Ovary (tissue), 9 donors: ENCODE data around the gene HOMER2. TPM values are rescaled to one million over a fixed set of nuclear protein-coding genes. Genes with fewer than 3 reads are reported as not detected.

Experiments
- DNase-seq, 5 donors: peaks; one replicate each; pipeline ENCODE4 v3.0.0-alpha.2; 2019 to 2020
- H3K27ac ChIP-seq, 2 donors: fragments of 200-600 bp; one replicate each; pipeline versions ENCODE4 v1.5.1 to v1.8.0; 2019 to 2022
- H3K27me3 ChIP-seq: fragments of 200-600 bp; one replicate; pipeline ENCODE4 v1.8.0; 2022
- H3K36me3 ChIP-seq: fragments of 200-600 bp; sonication (generic); one replicate; pipeline ENCODE4 v1.5.1; 2019
- H3K4me1 ChIP-seq: one replicate; pipeline ENCODE4 v1.8.1; 2013; ENCODE audit warnings: mild to moderate bottlenecking, moderate library complexity; ENCODE audit not compliant: insufficient read depth
- H3K4me3 ChIP-seq: fragments of 200-600 bp; sonication (generic); one replicate; pipeline ENCODE4 v1.5.1; 2017
- H3K9me3 ChIP-seq, 2 donors: fragments of 200-600 bp in 1 of 2; sonication (generic) in 1 of 2; one replicate each; pipeline versions ENCODE4 v1.5.1 to v1.8.1; 2013 to 2019; ENCODE audit warnings: mild to moderate bottlenecking in 1 of 2, moderate library complexity in 1 of 2
- EP300 ChIP-seq: sonication (generic); formaldehyde crosslinking; IDR thresholded peaks from one replicate; pipeline ENCODE4 v1.6.1; 2017; ENCODE audit warnings: antibody characterized with exemption
- POLR2A ChIP-seq: fragments of 450-650 bp; IDR thresholded peaks from one replicate; pipeline ENCODE4 v1.6.1; 2017; ENCODE audit warnings: antibody characterized with exemption, mild to moderate bottlenecking, moderate library complexity
- WGBS, 3 donors: extraction: QIAGEN DNeasy Blood & Tissue Kit in 1 of 3; methylation state at CpG; one replicate each; pipeline versions ENCODE4 v1.1.5 to v1.1.7; 2013 to 2017; 5-methylcytosine and 5-hydroxymethylcytosine counted together
- intact Hi-C, 4 donors: fragments of 100-400 bp; cut with DNase I; formaldehyde crosslinking; loops; one replicate each; pipeline versions ENCODE4 v1.11.0 to v1.15.1; 2022 to 2023
- polyA plus RNA-seq, 2 donors: library from polyadenylated mRNA; stranded (reverse); fragments of 200-250 nt in 1 of 2; fragments of 350-450 nt in 1 of 2; fragmentation: Illumina TruSeq in 1 of 2; extraction: RNeasy Lipid Tissue Mini Kit (QIAGEN cat#74804) in 1 of 2; gene quantifications; one replicate each; pipeline ENCODE4 v1.2.3, GENCODE V29; 2013 to 2014
- total RNA-seq, 7 donors: library from RNA; depleted of rRNA in 2 of 7; stranded (reverse); fragments of >200 nt in 2 of 7; fragmentation: NEBNext Ultra II Directional in 3 of 7; extraction: Animal tissue kit (Norgen Biotek cat#: 25700) in 3 of 7; gene quantifications; one replicate each; pipeline versions ENCODE4 v1.1.0 to v1.2.4, GENCODE V29; 2016 to 2023
- TF ChIP-seq, protein P1 (sequence below), 3 donors: fragments of 450-650 bp in 2 of 3; fragments of 200-600 bp in 1 of 3; IDR thresholded peaks; one replicate each; pipeline versions ENCODE4 v1.5.1 to v1.8.0; 2016 to 2022; ENCODE audit warnings: antibody characterized with exemption in 3 of 3, mild to moderate bottlenecking in 1 of 3
- donor health status: DM: no; HTN: no; CAD: no; lungs with moderate emphysema.
- donor health status: DM: no; HTN: no; CAD: no.
- donor health status: Bipolar disorder and iron deficiency.
- donor health status: DM: yes; HTN: yes; CAD: no.
- donor health status: DM: no; HTN: no; CAD: no.
- donor health status: DM: yes; HTN: yes; CAD: no.

The HOMER2 gene
- total and polyA plus RNA-seq, 9 donors: 3.0 to 60.8 (median 11.0) TPM

DNA sequence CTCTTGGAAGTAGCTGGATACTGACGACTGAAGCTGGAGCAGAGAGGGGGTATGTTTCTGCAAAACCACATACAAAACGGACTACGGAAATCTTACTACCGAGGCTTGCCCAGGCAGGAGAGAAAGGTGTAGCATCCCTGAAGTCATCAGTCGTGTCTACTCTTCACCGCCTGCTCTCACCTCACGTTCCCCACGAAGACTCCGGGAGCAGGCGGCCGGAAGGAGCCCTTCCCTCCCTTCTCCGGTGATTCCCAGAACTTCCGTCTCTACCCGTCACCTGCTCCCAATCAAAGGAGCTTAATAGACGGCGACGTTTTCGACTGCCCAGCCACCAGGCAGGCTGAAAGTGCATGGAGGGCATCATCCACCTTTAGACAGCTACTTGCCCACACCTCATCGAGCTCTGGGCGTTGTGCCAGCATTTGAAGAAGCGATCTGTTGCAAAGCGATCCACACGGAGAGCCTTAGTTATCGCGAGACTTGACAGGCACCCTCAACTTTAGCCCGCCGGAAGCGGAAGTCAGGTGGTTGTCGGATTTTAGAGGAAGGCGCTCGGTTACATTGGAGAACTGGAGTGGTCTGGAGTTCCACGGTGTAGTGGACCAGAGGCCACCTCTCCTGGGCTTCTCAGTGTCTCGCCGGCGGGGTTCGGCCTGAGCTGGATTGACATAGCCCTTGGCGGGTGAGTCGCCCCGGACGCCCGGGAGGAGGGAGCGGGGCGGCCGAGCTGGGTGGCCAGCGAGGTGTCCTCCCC, 33.3 kb upstream of the HOMER2 start, which contains the start of gene RAMAC:
TSS of gene RAMAC (plus strand) at position 523 of the 754 bp plus-strand sequence. CDS start 2,809 bp downstream, outside the sequence.
- Histone ChIP-seq H3K9me3 (no peaks in the 10 kb centered on the region), H3K4me3 (peak within 1 kb of the TSS; percentile 87), H3K27ac (peak within 1 kb of the TSS in 1 of 2 donors; percentile 23), H3K4me1 (peaks cover 7% of the 10 kb centered on the region), H3K27me3 (no peaks in the 10 kb centered on the region), H3K36me3 (no peaks in the 10 kb centered on the region)
- TF ChIP-seq EP300 (no peak), POLR2A (peak; percentile 40)
- TF ChIP-seq, protein P1, sequence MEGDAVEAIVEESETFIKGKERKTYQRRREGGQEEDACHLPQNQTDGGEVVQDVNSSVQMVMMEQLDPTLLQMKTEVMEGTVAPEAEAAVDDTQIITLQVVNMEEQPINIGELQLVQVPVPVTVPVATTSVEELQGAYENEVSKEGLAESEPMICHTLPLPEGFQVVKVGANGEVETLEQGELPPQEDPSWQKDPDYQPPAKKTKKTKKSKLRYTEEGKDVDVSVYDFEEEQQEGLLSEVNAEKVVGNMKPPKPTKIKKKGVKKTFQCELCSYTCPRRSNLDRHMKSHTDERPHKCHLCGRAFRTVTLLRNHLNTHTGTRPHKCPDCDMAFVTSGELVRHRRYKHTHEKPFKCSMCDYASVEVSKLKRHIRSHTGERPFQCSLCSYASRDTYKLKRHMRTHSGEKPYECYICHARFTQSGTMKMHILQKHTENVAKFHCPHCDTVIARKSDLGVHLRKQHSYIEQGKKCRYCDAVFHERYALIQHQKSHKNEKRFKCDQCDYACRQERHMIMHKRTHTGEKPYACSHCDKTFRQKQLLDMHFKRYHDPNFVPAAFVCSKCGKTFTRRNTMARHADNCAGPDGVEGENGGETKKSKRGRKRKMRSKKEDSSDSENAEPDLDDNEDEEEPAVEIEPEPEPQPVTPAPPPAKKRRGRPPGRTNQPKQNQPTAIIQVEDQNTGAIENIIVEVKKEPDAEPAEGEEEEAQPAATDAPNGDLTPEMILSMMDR (IDR thresholded peaks at IDR 0.05): peak in 1 of 3 donors; percentile 2
- 1% methylated on average over 36 to 45 of the region's 45 CpGs for WGBS, 3 donors
- peak; percentile 89 to 92 (median 91) for DNase-seq
- intact Hi-C loops: loop anchor here in 1 of 4 donors (10.0 kb wide), 1 partner anchor 441 kb away; the partner anchor contains the start of gene RPS17

DNA sequence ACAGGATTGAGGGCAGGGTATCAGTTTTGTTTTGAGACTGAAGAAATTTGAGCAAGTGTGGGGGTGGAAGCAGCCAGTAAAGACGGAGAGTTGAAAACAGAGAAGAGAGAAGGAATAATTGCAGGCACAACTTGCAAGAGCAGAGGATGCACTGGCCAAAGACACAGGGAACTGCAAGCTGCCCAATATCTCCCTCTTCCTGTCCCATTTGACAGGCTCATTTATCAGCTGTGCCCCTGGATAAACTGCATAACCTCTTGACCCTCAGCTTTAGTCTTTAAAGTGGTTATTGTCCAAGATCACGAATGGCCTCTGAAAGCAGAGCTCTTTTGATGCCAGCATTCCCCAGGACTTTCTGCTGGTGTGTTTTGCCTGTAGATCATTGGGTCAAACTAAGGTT, 28.5 kb upstream of the HOMER2 start:
- H3K9me3 ChIP-seq: no peaks in the 10 kb centered on the region
- H3K4me3 ChIP-seq: no peak overlapping the region
- WGBS, 3 donors: 38 to 56% (median 40%) methylated on average over 2 of the region's 2 CpGs
- no peak overlapping the region for H3K27ac ChIP-seq
- H3K4me1 ChIP-seq: peaks cover 4% of the 10 kb centered on the region
- no peak for DNase-seq
- intact Hi-C loops: loop anchor here in 1 of 4 donors (10.0 kb wide), 1 partner anchor 436 kb away; the partner anchor contains the start of gene RPS17
- TF ChIP-seq, protein P1 (IDR thresholded peaks at IDR 0.05): no peak
- TF ChIP-seq POLR2A: no peak
- TF ChIP-seq EP300: no peak
- no peaks in the 10 kb centered on the region for H3K27me3 ChIP-seq
- no peaks in the 10 kb centered on the region for H3K36me3 ChIP-seq

DNA sequence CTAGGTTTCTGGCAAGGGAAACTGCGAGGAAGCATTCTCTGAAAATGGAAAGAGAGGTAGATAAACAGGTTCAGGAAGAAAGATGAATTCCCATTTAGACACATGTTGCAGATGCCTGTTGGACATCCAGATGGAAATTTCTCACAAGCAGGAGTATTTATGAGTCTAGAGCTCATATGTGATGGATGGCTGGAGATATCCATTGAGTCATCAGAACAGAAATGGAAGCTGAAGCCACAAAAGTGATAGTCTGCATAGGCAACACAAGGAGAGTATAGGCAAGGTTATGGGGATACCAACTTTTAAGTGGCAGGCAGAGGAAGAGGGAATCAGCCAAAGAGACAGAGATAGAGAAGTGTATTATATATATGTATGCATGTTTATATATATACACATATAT, 27.2 kb upstream of the HOMER2 start:
- intact Hi-C loops: loop anchor here in 2 of 4 donors (10.0 kb wide), 3 partner anchors 65 to 435 kb away; partner anchors contain the start of gene RPS17 (in 1 of the 2)
- no peaks in the 10 kb centered on the region for H3K27me3 ChIP-seq
- no peaks in the 10 kb centered on the region for H3K4me1 ChIP-seq
- no peaks in the 10 kb centered on the region for H3K36me3 ChIP-seq
- TF ChIP-seq EP300: no peak
- TF ChIP-seq, protein P1 (IDR thresholded peaks at IDR 0.05): no peak
- no peak for TF ChIP-seq POLR2A
- H3K4me3 ChIP-seq: no peak overlapping the region
- 85 to 91% (median 89%) methylated on average over 1 of the region's 1 CpG for WGBS, 3 donors
- H3K27ac ChIP-seq: no peak overlapping the region
- DNase-seq: no peak
- H3K9me3 ChIP-seq: no peaks in the 10 kb centered on the region

DNA sequence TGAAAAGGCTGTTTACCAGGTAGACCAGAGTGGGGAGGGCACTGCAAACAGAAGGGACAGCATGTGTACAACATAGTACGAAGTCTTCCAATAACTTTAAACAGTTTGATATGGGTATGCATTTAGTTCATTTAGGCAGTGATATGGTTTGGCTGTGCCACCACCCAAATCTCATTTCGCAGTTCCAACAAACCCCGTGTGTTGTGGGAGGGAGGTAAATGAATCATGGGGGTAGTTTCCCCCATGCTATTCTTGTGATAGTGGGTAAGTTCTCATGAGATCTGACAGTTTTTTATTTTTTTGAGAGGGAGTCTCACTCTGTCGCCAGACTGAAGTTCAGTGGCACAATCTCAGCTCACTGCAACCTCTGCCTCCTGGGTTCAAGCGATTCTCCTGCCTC, 25.9 kb upstream of the HOMER2 start:
- Histone ChIP-seq H3K9me3 (no peaks in the 10 kb centered on the region), H3K4me1 (no peaks in the 10 kb centered on the region), H3K36me3 (no peaks in the 10 kb centered on the region), H3K27ac (no peak overlapping the region), H3K27me3 (no peaks in the 10 kb centered on the region), H3K4me3 (no peak overlapping the region)
- intact Hi-C loops: loop anchor here in 1 of 4 donors (10.0 kb wide), 2 partner anchors 64 to 224 kb away; no protein-coding TSS in a partner anchor
- TF ChIP-seq POLR2A (no peak), EP300 (no peak)
- TF ChIP-seq, protein P1 (IDR thresholded peaks at IDR 0.05): no peak
- no peak for DNase-seq
- 92 to 94% (median 93%) methylated on average over 5 of the region's 5 CpGs for WGBS, 3 donors
